Ammon's horn (tissue), 1 donor: ENCODE measurements around the gene SLC26A6.

ENCODE experiments used
- DNase-seq: peaks from one replicate; pipeline ENCODE4 v3.0.0-alpha.2; 2016; ENCODE audit warnings: low spot score

SLC26A6 gene, protein sequence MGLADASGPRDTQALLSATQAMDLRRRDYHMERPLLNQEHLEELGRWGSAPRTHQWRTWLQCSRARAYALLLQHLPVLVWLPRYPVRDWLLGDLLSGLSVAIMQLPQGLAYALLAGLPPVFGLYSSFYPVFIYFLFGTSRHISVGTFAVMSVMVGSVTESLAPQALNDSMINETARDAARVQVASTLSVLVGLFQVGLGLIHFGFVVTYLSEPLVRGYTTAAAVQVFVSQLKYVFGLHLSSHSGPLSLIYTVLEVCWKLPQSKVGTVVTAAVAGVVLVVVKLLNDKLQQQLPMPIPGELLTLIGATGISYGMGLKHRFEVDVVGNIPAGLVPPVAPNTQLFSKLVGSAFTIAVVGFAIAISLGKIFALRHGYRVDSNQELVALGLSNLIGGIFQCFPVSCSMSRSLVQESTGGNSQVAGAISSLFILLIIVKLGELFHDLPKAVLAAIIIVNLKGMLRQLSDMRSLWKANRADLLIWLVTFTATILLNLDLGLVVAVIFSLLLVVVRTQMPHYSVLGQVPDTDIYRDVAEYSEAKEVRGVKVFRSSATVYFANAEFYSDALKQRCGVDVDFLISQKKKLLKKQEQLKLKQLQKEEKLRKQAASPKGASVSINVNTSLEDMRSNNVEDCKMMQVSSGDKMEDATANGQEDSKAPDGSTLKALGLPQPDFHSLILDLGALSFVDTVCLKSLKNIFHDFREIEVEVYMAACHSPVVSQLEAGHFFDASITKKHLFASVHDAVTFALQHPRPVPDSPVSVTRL

DNA sequence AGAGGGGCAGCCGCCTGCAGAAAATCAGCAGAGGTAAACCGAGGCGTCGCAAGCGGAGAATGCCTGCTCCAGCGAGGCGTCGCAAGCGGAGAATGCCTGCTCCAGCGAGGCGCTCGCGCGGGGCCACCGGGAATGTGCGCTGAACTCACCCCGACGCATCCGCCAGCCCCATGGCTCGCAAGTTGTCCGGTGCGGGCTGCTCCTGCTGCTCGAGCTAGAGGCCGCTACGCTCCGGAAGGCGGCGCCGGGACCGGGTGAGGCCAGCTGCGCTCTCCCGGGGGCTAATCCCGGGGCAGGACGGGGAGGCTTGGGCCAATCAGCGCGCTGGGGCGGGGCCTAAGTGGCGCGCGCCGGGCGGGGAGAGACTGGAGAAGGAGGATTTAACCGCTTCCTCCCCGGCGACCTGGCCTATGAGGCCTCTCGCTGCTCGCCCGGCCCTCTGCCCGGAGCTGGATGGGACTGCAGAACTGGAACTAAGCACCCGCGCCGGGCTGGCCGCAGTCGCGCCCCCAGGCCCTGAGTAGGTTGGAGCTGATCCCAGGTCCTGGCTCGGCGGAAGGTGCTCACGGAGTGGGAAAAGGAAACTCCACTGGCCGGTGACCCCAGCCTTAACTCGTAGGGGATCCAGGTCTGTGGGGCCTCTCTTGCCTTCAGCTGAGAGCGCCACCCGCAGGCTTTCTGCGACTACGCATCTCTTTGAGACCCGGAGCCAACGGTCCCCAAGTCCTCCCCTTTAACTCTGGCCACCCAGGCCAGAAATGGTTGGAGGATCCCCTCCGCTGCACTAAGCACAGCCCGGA is at the start of gene SLC26A6:
Gene SLC26A6, minus strand, starts transcription at position 240 of the 800 bp plus-strand sequence. Its CDS starts 68 bp downstream, at position 172.
- DNase-seq: peak; percentile 98

GRCh38 chr3:48684480-48685143 is 49.4 kb upstream of the SLC26A6 start:
- peak; percentile 39 for DNase-seq

DNA sequence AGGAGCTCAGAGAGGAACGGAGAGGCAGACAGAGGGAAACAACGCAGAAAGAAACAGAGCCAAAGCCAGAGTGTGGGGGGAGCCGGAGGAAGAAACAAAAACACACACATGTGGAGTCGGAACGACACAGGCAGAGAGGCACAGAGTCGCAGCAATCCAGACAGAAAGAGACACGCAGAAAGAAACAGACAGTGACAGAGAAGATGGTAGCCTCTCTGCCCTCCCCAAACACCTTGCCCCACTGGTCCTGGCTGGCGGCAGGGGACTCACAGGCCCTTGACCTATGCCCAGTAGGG is 48.7 kb upstream of the SLC26A6 start:
- peak; percentile 52 for DNase-seq

DNA sequence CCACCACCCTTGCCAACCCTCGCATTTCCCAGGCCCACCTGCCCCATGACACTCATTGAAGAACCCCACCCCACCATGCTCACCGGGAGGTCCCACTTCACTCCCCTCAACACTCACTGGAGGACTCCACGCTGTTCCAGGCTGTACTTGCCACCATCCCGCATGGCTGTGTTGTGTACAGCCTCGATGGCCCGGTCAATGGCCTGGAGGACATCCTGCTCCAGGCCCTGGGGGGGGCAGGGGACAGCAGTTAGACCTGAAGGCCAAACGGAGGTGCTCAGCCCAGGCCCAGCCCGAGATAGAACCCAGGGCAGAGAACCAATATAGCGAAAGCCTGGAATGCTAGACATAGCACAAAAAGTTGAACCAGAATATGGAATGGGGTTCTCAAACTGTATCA is 47.5 kb upstream of the SLC26A6 start:
- DNase-seq: no peak

DNA sequence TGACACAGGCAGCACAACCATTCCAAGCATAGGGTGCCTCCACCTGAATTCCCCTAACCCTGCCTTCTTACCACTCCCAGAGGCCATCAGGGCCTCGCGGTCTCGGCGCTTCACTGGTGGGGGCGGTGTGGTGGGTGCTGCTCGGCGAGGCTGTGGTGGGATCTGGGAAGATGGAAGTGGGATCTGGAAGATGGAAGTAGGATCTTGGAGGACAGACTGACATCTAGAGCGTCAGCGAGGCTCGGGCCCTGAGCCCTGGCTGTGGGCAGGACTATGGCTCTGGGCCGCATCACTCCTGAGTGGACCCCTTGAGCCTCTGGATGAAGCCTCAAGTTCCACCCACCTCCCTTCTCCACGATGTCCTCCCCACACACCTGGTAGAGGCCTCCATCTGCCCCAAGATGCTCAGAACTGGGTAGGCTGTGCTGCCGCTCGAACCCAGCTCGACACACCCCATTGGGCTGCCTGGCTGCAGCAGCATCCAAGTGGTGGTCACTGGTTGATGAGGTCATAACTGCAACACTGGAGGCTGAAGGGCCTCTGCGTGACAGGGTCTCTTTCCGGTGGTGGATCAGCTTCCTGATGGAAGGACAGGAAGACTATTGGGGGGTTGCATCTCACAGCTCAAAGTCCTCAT is 46.8 kb upstream of the SLC26A6 start:
- DNase-seq: no peak

GRCh38 chr3:48681541-48681880 is 46.2 kb upstream of the SLC26A6 start:
- DNase-seq: no peak

DNA sequence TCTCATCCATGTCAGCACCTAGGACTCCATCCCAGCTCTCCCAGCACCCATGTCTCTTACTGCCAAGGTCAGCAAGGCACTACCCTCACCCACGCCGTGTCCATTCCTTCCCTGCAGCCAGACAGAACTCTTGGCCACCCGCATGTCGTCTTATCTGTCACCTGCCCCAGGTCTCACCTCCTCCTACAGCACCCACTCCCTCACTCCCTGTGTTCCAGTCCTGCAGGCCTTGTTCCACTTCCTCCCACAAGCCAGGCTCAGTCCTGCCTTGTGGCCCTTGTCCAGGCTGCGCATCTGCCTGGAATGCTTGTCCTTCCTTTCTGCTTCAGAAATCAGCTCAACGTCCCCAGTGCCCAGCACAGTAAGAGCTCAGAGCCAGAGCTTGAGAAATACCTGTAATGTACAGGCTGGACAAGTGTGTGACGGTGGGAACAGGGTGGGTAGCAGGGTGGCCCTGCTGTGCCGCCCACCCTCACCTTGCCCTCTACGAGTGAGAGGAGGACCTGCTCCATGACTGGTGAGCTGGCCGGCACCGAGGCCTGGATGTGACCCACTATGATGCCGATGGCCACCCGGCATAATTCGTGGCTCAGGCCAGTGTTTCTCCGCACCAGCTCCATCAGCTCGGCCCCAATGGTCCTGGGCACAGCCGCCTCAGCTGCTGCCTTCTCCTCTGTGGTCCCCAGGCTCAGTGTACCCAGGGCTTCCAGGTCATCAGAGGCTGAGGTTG is 45.7 kb upstream of the SLC26A6 start:
- no peak for DNase-seq

DNA sequence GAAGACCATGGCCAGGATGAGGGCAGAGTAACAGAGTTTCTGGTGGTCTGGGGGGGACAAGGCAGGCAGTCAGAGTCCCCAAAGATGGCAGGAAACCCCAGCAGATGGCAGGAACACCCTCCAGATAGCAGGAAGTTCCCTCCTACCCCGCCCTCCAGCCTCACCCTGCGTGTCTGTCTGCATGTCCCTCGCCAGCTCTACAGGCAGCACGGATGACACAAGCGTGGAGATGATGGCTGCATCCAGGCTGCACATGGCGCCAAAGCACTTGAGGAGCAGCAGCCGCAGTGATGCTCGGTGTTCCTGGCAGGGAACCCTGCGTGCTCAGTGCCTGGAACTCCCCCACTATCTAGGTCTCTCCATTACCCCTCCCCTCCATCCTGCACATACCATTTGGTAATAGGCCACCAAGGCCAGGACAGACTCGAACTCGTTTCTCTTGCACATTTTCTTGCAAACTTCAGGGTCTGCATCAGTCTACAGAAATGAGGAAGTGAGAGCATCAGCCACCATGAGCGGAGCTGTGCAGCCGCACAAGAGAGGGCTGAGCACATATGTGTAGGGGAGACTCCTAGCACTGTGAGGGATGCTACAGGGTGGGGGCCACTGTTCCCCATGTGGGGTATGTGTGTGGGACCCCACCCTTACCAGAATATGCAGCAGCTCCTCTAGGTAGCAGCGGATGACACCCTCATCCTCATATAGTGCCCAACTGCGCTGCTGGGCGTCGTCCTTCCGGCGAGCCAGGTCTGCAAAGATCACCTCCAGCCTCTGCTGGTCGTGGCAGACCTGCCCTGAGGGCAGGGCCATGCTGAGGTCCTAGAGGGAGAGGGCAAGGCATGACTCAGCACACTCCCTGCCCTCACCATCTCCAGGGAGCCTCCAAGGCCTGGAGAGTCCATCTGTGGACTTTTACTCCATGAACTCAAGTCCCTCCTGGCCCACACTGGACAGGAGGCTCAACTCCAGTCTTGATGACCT is 44.4 kb upstream of the SLC26A6 start:
- no peak for DNase-seq

DNA sequence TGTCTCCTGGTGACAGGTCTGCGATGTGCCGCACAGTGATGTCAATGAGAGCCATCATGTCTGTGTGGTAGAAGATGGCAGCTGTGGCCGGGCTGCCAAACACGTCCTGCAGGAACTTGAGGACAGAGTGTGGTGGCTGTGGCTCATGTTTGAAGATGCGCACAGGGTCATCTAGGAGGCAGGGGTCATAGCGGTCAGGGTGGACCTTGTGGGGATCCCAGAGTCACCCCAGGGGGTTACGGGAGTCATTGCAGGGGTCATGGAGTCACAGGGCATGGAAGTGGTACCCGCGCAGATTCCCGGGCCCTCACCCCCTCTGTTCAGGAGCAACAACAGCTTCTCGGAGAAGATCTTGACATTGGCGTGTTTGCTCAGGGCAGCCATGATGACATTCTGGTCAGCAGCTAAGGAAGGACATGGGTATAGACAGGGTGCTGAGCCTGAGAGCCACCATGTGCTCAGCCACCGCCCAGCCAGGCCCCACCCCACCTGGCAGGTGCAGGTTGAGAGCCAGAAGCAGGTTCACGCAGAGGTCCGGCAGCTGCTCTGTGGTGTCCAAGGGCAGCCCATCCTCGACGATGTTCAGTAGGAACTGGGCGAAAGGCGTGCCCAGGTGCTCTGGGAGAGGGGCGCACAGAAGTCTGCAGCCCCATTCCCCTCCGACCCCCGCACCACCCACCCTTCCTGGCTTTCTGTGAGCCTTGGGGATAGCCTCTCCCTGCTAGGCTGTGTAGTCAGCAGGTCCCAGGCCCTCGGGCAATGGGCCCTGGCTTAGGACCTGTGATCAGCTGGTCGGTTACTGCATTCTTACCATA is 43.5 kb upstream of the SLC26A6 start:
- DNase-seq: no peak

GRCh38 chr3:48678056-48678455 is 42.8 kb upstream of the SLC26A6 start:
- DNase-seq: no peak

DNA sequence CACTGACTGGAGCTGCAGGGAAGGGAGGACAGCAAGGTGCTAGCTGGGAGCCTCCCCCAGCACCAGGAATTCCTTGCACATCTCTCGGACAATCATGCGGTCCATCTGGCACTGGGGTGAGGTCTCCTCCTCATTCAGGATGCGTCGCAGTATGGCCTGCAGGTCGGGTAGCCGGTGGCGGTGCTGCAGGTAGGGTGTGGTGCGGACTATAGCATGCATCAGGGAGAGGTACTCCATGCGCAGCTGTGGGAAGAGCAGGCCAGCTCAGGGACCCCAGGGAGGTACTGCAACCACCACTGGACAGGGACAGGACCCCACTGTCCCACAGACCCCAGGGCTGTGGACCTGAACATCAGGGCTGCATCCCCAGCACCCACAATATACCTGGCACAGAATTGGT is 39.2 kb upstream of the SLC26A6 start:
- no peak for DNase-seq

- no peak for DNase-seq
Measured at GRCh38 chr3:48672522-48672921, 37.3 kb upstream of the SLC26A6 start.

DNA sequence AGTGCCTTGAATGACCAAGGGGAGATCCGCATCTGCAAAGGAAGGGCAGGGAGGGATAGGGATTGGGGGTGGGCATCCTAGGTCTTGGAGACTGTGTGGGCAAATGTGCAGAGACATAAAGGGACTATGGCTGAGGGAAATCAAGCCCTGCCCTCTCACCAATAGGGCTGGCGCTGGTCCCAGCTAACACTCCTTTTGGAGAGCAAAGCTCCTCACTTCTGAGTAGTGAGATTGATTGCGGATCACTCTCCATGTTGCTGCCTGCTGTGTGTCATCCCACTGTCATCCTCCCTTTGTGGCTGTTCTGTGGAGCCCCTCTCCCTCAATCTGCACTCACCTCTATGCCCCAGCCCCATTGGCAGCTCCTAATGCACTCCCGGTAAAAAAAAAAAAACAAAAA is 29.7 kb upstream of the SLC26A6 start:
- no peak for DNase-seq

GRCh38 chr3:48664313-48664644 is 29.0 kb upstream of the SLC26A6 start:
- no peak for DNase-seq

- peak; percentile 97 for DNase-seq
Measured at GRCh38 chr3:48663489-48664312, 28.4 kb upstream of the SLC26A6 start.

DNA sequence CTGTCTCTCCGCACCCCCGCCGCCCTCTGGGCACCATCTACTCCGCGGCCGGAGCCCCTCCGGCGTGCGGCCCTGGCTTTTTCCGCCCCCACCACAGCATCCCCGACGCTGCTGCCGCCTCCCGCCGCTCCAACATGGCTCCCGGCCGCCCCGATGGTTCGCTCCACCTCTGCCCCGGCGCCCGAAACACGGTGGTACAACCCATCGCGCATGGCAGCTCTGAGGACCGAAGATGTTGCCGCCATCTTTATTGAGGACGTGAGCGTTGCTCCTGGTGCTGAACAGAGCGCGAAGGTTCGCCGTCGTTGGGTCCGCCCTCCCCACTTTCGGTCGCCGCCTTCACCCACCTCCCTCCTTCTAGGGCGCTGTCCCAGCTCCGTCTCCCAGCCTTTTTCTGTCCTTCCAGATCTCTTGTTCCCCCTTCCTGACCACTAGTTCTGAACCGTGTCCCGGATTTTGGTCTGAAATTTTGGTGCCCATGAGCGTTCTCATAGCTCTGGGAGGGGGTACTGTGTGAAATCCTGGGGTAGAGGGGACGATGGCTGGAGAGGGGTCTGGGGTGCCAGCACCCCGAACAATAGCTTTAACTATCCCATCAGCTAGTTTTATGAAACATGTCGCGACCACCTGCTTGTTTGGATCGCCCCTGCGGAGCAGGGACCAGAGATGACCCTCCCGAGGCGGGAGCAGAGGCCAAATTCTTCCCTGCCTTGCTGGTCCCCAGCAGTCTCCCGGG is 27.7 kb upstream of the SLC26A6 start, which contains the start of gene CELSR3:
Gene CELSR3, minus strand, starts transcription at position 134 of the 736 bp plus-strand sequence. CDS start 252 bp downstream, outside the sequence.
- DNase-seq: peak; percentile 89

DNA sequence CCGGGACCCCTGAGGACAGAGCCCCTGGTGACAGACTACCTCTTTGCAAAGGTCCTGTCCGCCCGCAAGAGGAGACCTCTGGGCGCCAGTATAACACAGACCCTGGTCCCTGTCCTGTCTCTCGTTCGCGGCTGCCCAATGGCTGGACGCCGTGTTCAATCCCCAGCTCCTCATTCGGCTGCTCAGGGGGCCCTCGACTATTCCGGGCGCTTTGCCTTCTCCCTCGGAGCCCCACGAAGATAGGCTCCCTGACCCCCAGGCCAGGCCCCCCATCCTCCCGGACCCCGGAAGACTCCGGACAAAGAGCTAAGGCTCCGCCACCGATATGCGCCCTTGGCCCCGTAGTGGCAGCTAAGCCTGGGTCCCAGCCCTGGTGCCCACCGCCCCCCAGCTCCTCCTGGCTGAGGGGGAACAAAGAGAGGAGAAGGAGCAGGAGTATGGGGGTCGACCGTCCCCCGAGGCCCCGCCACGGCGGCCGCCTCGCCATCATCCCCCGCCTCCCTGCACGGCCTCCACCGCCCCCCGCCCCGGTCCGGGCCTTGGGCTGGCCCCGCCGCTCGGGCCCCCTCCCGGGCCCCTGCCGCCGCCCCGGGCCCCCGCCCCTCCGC is 27.0 kb upstream of the SLC26A6 start:
- DNase-seq: no peak
